GM12801 (cell line): ENCODE results near the gene PHACTR2.

Source experiments
- TF ChIP-seq, protein P1 (sequence below): IDR thresholded peaks from one replicate; pipeline ENCODE4 v1.5.1; 2011; ENCODE audit warnings: control low read depth; ENCODE audit not compliant: insufficient read length; ENCODE audit errors: extremely low read depth

PHACTR2 gene

DNA sequence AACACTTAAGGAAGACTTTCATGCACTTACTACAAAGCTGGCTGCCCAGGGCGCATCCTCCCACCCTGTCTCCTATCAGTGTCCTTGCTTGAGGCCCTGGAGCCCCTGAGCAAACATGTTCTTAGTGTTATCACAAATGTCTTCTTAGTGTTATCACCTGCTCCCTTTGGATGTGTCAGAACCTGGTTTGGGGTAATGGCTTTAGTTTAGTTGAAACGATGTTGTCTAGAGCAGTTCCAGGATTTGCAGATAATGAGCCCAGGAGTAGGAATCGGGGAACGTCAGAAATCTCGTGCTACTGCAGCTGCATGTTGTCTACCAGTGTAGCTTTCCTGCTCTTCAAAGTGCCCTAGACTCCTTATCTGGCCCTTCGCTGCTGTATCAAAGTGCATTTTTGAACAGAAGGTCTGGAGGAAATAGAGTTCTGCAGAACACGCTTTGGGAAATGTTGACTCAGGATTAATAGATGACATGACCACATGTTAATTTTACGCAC lies 69.6 kb downstream of the PHACTR2 start:
- TF ChIP-seq, protein P1, sequence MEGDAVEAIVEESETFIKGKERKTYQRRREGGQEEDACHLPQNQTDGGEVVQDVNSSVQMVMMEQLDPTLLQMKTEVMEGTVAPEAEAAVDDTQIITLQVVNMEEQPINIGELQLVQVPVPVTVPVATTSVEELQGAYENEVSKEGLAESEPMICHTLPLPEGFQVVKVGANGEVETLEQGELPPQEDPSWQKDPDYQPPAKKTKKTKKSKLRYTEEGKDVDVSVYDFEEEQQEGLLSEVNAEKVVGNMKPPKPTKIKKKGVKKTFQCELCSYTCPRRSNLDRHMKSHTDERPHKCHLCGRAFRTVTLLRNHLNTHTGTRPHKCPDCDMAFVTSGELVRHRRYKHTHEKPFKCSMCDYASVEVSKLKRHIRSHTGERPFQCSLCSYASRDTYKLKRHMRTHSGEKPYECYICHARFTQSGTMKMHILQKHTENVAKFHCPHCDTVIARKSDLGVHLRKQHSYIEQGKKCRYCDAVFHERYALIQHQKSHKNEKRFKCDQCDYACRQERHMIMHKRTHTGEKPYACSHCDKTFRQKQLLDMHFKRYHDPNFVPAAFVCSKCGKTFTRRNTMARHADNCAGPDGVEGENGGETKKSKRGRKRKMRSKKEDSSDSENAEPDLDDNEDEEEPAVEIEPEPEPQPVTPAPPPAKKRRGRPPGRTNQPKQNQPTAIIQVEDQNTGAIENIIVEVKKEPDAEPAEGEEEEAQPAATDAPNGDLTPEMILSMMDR: no peak

DNA sequence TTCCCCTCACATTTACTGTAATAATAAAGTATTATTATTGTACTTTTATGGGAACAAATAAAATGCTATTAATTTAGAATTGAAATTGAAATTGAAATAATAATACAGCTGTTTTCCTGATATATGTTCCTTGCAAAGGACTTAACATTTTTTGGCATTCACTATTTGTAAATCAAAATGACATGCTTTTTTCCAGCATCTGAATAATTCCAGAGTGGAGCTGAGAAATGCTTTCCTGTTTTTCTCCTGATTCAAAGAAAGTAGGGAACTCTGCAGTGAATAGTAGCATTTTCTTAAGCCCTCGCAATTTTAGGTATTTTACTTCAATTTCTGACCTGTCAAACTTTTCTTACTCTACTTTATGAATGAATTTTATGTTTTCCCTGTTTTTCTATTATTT lies 72.1 kb downstream of the PHACTR2 start:
- TF ChIP-seq, protein P1: no peak

DNA sequence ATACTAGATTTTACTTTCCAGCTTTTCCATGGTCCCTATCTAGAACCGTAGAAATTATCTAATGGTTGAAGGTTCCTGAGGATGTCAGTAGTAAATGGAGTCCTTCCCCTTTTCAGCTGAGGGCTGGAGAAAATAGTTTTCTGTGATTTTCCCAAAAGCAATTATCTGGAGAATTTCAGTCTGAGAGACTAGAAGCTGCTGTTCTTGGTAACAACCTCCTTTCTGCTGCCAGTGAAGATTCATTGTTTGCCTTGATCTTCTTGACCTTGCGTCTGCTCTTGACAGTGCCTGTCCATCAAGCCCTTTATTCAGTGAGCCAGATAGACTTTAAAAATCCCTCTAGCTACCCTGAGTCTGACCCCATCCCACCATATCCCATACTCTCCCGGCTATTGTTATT lies 73.1 kb downstream of the PHACTR2 start:
- TF ChIP-seq, protein P1: no peak

DNA sequence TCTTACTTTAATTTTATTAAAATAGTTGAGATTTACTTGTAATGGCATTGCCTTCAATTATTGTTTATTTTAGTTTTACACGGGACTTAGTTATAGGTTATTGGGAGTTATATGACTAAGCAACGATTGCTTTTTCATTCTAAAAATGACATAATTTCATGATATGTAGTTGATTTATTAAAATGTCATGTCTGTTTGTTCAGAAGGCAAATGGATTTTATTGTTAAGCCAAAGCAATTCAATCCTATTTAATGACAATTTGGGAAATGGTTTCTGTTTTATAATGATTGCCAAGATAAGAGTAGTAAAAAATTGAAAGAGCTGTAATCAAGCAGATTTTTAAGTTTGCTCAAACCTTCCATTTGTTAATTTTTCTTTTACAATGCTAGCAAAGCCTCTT lies 74.7 kb downstream of the PHACTR2 start:
- TF ChIP-seq, protein P1: no peak

DNA sequence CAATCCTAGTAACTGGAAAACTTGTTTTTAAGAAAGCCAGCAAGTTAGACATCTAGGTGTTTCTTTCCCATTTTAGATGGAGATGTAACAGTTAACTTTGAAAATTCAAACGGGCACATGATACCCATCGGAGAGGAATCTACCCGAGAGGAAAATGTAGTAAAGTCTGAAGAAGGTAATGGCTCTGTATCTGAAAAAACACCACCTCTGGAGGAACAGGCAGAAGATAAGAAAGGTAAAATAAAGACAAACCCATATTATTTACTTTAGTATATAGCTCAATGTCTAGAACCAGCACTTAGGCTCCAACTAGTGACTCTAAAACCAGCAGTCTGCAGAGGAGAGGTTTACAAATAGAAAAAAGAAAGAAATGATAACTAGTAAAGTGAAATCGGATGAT lies 75.9 kb downstream of the PHACTR2 start:
- TF ChIP-seq, protein P1: no peak

DNA sequence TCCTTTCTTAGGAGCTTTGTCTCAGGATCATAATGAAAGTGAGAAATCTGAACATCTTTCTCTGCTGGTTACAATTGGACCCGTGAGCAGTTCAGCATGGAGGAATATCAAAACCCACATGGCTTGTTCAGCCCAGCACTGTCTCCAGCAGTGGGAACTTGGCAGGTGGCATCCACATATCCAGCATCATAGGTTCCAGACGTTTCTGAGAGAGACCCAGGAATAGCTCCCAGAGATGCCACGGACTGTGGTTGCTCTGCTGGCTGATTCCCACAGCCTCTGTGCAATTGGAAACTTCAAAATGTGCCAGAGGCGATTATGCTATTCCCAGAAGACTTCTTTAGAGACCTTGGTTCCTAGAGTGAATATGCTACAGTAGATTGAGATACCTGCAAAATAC lies 76.4 kb downstream of the PHACTR2 start:
- TF ChIP-seq, protein P1: no peak

DNA sequence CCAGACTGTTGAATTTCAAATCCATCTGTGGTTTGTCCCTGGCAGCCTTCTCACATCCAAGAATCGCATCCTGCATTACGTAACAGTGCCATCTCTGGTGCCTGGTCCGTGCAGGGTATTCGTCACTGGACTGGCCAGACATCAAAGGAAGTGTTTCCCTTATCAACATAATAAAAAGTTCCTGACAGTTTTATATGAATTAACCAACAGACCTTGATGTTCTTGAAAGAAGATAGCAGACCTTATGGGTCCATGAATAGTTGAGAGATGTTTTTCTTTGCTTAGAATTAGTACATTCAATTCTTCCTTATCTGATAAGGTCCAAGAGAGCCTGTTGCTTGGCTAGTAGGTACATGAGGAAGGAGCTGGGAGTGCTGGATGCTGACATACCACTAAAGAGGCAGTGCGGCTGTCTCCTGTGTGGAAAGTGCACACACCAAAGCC lies 77.6 kb downstream of the PHACTR2 start:
- TF ChIP-seq, protein P1: no peak
